Erythroblast (primary cell): ENCODE data around the gene PHF20.

Source experiments
- GATA1 ChIP-seq: IDR thresholded peaks from 2 replicates; pipeline ENCODE4 v1.6.1; 2011; ENCODE audit warnings: low read depth, mild to moderate bottlenecking, control low read depth, low read length, moderate library complexity
- POLR2A ChIP-seq: IDR thresholded peaks from 2 replicates; pipeline ENCODE4 v1.6.1; 2011; ENCODE audit warnings: mild to moderate bottlenecking, low read length

DNA sequence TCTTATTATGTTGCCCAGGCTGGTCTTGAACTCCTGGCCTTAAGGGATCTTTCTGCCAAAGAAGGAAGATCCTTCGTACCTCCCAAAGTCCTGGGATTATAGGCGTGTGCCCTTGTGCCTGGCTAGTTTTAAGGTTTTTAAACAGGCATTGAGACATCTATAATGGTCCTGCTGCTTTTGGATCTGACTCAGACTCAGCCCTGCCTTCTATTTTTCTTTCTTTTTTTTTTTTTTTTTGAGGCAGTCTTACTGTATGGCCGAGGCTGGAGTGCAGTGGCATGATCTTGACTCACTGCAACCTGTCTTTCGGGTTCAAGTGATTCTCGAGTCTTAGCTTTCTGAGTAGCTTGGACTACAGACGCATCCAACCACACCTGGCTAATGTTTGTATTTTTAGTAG, 73.7 kb downstream of the PHF20 start:
- no peak for TF ChIP-seq POLR2A
- TF ChIP-seq GATA1 = no peak
